GM08714 (cell line): Measurements from ENCODE around the gene PPAT.

Experiments used
- H3K4me3 ChIP-seq: fragments of 200-500 bp; sonication (Bioruptor generic); 2 replicates; pipeline ENCODE4 v1.5.1; 2014; ENCODE audit warnings: mild to moderate bottlenecking, low read length, inconsistent platforms
- ZNF274 ChIP-seq: IDR thresholded peaks from 2 replicates; pipeline ENCODE4 v1.6.1; 2012; ENCODE audit warnings: mild to moderate bottlenecking, low read depth, low read length

PPAT gene

GRCh38 chr4:56435140-56435926 is at the start of gene PPAT:
Gene PPAT (minus strand): TSS chr4:56435615. CDS start chr4:56435477, 138 bp downstream.
- peak within 1 kb of the TSS; percentile 75 for H3K4me3 ChIP-seq

GRCh38 chr4:56480691-56481090 is 45.3 kb upstream of the PPAT start:
- no peak overlapping the region for H3K4me3 ChIP-seq
- TF ChIP-seq ZNF274 = no peak

More at GRCh38 chr4:56435140-56435926, at the start of gene PPAT:
- TF ChIP-seq ZNF274 = no peak

- H3K4me3 ChIP-seq = no peak overlapping the region
- no peak for TF ChIP-seq ZNF274
Observed at GRCh38 chr4:56477192-56477702, 41.8 kb upstream of the PPAT start.

- H3K4me3 ChIP-seq = no peak overlapping the region
- no peak for TF ChIP-seq ZNF274
Observed at GRCh38 chr4:56475917-56476316, 40.5 kb upstream of the PPAT start.

- no peak for TF ChIP-seq ZNF274
- H3K4me3 ChIP-seq = no peak overlapping the region
Observed at GRCh38 chr4:56469489-56470210, 34.2 kb upstream of the PPAT start.

GRCh38 chr4:56468097-56468422 is 32.6 kb upstream of the PPAT start:
- no peak for TF ChIP-seq ZNF274
- H3K4me3 ChIP-seq = peak overlapping the region; percentile 98

GRCh38 chr4:56467284-56468096 is 32.1 kb upstream of the PPAT start, which contains the start of gene SRP72:
Gene SRP72 (plus strand): TSS chr4:56467617. CDS start chr4:56467636, 19 bp downstream.
- no peak for TF ChIP-seq ZNF274
- peak within 1 kb of the TSS; percentile 98 for H3K4me3 ChIP-seq

GRCh38 chr4:56466910-56467283 is 31.5 kb upstream of the PPAT start:
- TF ChIP-seq ZNF274 = no peak
- peak overlapping the region; percentile 98 for H3K4me3 ChIP-seq

- H3K4me3 ChIP-seq = peak overlapping the region; percentile 98
Observed at GRCh38 chr4:56466296-56466761, 30.9 kb upstream of the PPAT start.

- peak overlapping the region; percentile 98 for H3K4me3 ChIP-seq
- no peak for TF ChIP-seq ZNF274
Observed at GRCh38 chr4:56465599-56466295, 30.3 kb upstream of the PPAT start.

- no peak for TF ChIP-seq ZNF274
- no peak overlapping the region for H3K4me3 ChIP-seq
Observed at GRCh38 chr4:56464581-56464980, 29.2 kb upstream of the PPAT start.

GRCh38 chr4:56463711-56464110 is 28.3 kb upstream of the PPAT start:
- no peak for TF ChIP-seq ZNF274

GRCh38 chr4:56462157-56462556 is 26.7 kb upstream of the PPAT start:
- no peak overlapping the region for H3K4me3 ChIP-seq
- TF ChIP-seq ZNF274 = no peak

More at GRCh38 chr4:56463711-56464110, 28.3 kb upstream of the PPAT start:
- no peak overlapping the region for H3K4me3 ChIP-seq
